ENCODE data around the gene FBXW2.

FBXW2 gene

DNA sequence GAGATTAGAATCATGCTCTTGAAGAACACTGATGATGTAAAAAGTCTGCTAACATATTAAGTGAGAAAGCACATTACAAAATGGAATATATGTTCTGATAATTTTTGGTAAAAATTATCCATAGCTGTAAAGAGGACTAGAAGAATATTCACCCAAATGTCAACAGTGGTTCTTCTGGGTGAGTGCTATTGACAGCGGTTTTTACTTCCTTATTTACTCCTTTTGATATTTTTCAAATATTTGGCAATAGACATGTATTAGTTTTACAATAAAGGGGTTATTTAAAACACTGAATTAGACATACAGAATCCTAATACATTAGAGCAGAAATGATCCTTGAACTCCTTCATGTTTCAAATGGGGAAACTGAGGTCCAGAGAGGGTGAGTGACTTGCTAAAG, 52.0 kb downstream of the FBXW2 start:
- no peak for DNase-seq

DNA sequence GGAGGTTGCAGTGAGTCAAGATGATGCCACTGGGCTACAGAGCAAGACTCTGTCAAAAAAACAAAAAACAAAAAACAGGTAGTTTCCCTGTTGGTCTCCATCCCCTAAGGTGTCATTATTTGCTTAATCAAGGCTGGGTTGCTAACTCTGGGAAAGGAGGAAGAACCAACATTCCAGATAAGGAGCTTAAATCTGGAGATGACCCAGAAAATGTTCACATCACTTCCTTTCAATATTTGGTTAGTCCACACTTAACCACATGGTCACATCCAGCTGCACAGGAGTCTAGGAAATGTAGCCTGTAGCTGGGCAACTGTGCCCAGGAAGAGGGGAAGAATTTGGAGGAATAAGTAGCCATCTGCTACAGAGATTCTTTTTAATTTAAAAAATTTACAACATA, 53.1 kb downstream of the FBXW2 start:
- no peak for DNase-seq

DNA sequence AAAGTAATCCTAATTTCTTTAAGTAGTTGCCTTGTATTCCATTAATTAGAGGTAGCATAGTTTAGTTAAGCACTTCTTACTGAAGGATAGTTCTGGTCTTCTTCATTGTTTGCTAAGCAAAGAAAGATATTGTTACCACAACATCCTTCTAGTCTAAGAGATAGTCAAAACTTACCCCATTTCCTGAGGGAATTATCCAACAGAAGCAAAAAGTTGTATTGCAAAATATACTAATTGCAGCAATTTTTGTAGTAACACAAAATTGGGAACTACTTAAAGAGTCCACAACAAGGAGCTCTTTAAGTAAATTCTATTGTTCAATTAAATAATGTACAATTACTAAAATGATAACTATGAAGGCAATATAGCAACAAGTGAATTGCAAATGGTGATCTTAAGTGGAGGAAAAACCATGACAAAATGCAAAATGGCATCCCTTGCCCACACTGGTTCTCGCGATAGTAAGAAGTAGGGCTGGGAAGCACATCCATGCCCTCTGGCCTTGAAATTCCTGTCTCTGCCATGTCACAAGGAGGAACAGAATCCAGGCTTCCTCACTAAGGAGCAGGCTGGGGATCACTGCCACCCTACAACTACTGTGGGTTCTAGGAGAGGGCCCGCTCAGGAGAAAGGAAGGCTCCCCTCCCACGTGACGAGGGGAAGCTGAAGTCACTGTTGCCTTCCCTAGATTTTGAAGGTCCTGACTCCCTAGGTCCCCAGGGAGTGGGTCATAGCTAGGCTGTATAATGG, 55.6 kb downstream of the FBXW2 start:
- DNase-seq, result no peak

DNA sequence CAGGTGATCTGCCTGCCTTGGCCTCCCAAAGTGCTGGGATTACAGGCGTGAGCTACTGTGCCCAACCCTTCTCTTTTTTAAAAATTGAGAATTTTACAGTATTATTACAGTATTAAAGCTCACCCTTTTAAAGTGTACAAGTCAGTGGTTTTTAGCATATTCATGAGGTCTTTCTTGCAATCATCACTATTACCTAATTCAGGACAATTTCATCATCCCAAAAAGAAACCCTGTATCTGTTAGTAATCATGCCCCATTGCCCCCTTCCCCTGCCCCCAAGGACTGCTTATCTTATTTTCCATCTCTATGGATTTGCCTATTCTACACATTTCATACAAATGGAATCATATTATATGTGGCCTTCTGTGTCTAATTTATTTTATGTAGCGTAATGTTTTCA, 56.3 kb downstream of the FBXW2 start:
- no peak for DNase-seq

DNA sequence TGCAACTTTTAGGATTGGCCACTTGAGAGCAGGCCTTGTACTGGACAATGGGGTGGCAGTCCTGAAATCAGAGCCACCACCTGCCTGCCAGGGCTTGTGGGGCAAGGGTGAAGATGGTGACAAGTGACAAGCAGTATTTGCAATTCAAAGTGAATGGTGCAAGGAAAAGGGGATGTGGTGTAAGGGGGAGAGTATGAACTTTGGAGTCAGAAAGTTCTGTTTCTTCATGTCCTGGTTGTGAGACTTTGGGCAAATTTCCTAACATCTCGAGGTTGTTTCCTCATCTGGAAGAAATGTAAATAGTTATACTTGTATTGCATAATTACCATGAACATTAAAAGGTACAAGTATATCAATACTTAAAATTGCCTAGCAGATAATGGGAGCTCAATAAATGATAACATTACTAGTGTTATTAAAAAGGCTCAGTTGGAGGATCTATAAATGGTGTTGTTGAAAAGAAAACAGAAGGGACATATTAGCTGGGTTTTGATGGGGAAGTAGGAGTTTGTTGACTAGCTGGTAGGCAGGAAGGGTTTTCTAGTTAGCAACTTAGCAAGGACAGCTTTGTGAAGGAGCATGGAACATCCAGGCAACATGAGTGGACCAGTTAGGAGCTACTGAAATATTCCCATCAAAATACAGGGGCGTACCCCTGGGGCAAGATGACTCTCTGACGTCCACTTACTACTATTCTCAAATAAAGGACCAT, 57.6 kb downstream of the FBXW2 start:
- no peak for DNase-seq

DNA sequence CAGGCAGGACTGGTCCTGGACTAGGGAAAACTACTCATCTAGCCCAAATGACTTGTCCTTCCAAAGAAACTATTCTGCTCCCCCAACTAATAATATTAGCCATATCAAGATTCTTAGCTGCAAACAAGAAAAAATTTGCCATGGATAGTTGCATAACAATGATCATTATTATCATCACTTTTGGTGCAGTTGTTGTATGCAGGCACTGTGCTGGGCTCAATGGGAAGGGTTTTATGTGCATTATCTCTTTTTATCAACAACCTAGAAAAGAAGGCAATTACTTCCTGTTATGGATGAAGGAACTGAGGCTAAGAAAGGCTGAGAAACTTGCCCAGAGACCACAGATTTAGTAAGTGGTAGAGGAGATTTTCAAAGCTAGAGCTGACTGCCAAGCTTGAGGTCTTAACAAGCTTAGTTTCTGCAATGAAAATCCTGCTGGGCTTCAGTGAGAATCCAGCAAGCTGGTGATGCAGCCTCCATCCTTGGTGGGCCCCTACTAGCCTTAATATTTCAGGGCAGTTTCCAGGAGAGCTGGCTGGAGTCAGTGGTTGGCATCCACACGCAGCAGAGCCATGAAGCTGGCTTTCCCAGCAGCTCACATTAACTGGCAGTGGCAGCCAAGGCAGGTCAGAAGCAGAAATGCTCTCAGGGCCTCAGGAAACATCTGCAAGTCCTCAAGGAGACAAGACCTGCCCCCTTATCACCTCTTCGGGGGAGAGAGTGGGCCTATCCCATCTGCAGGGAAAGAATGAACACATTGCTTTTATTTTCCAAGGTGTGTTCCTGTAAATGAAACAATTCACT, 58.4 kb downstream of the FBXW2 start:
- DNase-seq, result no peak

DNA sequence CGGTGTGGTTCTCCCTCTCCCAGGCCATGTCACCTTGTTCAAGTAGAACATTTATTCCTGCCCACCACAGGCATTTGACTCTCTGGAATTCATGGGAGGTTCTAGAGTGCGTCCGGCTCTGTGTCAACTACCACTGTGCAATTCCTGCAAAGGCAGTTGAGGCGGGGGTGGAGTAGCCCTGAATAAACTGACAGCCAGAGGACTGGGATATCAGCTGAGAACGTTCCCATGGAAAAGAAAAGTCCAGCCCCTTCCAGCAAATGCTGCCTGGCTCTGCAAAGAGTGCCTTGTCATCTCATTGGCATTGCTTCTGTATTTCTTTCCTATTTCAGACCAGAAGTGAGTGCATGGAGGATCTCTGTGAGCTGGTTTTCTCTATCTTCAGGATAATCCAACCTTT, 60.0 kb downstream of the FBXW2 start:
- no peak for DNase-seq

DNA sequence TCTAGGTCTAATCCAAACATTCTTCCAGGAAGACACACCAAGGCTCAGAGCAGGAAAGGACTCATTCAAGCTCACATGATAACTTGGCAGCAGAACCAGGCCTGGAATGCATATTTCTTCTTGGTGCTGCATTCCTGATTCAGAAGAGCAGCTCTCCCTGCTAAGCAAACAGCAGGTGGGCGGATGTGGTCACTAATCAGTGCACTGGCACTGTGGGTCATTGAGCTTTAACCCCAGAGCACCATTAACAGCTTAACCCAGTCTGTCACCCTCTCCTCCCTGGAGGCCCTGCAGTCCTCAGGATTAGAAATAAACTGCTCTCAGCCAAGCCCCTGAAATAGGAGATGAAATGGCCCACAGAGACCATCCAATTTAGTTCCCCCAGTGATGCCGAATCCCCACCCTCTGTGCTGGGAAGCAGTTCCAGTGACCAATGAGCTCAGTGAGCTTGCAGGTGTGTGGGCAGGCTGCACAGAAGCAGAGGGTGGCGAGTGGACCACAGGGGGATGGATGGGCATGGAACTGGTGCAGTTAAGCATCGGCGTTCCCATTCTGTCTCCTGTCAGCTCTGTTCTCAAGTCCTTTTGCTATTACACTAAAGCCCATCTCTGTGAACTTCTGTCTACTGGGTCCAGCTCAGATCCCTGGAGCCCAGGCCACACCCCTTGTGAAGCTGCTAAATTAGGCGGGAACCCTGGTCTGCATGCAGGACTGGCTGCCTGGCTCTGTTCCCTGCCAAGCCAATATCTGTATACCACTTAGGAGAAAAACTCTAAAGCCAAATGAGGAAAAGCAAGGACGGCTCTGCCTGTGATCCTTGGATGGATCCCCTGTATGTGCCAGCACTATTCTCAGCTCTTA, 62.3 kb downstream of the FBXW2 start:
- DNase-seq, result no peak

DNA sequence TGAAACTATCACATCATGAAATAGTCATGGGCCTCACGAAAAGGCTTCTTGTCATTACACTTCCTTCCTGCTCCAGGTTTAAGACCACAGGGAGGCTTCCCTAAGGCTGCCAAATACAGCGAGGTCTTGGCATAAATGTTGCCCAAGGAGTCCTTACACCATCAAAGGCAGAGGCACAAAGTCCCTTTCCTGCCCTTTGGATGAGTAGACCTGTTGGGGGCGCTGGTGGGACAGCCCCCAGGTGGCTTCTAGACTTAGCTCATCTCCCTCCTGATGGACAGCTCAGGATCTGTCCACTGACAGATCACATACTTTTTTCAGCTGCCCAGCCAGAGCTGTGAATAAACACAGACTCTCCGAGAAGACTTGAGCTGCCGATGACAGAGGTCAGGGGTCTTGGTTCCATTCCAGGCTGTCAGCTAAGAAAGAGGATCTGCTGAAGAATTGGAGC, 63.4 kb downstream of the FBXW2 start:
- DNase-seq, result no peak

DNA sequence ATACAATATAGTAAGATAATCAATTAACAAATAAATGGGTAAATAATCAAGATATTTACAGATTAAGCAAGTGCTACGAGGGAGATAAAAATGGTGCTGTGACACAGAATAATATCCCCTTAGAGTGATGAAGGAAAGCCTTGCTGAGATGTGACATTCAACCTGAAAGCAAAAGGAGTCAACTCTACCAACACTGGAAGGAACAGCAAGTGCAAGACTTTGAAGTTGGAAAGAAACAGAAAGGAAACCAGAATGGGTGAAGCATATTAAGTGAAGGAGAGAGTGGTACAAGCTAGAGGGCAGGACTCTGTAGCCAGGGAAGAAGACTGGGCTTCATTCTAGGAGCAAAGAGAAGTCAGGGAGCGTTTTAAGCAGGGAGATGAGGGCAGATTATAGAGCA, 66.7 kb downstream of the FBXW2 start:
- no peak for DNase-seq

DNA sequence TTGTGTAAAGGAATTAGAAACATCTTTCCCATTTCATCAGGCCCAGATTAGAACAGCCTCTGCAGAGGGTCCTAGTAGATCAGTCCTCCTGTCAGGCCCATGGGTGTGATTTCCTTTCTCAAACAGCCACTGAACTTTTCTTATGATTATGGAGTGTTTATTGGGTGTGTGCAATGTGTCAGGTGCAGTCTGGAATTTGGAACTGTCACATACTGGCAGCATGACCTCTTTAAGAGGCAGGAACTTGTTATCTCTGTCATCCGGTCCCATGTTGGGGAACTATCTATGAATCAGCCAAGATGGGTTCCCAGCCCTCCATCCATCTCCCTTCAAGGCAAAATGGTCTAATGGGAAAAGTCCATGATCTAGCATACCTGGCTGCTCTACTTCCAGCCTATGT, 67.3 kb downstream of the FBXW2 start:
- DNase-seq, result no peak

DNA sequence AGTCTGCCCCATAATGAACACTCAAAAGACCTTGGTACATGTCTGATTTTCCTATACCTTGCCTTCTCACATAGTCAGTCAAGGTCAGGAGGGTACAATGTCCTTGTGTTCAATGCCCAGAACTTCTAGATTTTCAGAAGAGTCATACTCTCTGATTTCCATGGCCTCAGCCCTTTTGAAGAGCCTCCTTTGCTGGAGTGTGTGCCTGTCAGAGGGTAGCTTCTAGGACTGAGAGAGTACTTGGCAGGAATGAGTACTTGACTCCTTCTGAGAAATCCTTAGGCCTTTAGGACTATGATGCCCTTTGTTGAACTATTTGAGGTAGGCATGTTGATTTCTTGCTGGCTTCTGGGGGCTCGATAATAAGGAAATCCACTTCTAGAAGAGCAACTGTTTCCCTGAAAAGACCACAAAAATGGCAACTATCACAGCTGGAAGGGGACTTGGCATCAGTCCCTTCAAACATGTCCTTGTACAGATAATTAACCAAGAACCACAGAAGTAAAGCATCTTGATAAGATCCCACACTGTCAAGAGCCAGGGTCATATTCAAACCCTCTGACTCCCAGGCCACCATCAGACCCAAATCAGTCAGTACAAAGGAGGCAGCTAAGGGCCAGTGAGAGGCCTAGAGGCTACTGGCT, 68.3 kb downstream of the FBXW2 start:
- no peak for DNase-seq

DNA sequence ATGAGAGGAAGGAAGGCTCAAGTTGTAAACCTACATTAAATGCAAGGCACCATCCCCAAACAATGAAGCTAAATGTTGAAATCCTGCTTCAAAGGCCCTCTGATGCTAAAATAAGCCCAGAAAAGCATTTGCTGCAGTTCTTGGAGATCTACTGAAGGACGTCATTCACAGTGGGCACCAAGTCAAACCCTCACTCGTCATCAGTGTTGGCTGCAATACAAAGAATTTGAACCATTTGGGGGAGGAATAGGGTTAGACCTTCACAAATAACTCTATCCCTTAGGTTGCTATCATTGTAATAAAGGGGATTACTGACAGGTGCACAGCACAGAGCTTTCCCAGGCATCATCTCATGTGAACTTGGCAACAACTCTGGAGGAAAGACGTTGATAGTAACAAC, 69.7 kb downstream of the FBXW2 start:
- no peak for DNase-seq

DNA sequence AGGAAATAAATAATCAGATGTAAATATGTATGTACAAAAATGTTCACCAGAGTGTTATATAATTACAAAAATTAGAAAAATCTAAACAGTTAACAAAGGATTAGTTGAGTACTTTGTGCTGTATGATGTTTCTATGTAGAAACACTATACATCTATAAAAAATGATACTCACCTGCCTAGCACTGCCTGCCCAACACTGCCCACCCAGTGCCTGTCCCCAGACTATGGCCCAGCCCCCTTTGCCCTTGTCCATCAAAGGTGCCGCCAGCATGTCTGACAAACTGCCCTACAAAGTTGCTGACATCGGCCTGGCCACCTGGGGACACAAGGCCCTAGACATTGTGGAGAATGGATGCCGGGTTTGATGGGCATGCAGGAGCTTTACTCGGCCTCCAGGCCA, 72.8 kb downstream of the FBXW2 start:
- DNase-seq, result no peak

DNA sequence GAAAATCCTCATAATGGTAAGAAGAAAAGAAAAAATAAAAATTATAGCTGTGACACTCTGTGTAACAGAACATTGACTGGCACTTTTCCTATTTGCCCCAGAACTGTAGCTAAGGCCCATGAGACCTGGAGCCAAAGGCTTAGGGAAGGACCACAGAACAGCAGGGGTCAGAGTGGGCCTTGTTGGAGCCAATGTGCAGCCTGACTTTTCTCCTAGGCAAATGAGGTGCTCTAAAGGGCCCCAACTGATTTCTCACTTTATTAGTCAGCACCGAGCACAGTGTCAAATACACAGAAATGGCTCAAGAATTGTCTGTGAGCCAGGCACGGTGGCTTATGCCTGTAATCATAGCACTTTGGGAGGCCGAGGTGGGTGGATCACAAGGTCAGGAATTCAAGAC, 74.9 kb downstream of the FBXW2 start:
- no peak for DNase-seq

DNA sequence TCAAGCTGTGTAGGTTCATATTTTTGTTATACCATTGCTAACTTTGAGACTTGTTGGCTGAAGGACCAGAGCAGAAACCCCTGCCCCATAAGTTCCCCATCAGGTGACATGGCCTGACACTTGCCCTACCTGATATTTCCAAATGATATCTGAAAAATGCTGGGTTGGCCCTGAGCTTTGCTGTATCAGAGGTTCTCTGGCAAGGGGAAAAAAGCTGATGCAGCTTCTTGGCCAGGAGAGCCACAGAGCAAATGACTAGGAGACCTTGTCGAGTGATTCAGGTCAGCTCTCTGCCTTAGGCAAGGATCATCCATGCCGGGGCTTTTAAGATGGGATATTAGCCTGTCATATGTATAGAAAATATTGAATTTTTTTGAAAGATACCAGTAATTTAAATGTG, 76.0 kb downstream of the FBXW2 start:
- DNase-seq, result no peak

DNA sequence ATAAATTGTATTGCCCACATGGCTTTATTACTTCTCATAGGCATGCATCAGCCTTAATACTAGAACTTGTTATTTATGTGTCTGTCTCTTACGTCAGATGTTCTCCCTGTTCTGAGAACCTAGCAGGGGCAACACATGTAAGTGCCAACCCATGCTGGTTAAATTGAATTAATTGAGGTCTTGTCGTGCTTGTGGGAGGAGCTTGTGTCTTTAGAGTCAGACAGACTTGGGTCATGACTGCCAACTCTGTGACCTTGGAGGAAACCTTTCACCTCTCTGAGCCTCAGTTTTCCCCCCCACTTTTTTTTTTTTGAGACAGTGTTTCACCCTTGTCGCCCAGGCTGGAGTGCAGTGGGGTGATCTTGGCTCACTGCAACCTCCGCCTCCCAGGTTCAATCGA, 76.7 kb downstream of the FBXW2 start:
- DNase-seq, result no peak

DNA sequence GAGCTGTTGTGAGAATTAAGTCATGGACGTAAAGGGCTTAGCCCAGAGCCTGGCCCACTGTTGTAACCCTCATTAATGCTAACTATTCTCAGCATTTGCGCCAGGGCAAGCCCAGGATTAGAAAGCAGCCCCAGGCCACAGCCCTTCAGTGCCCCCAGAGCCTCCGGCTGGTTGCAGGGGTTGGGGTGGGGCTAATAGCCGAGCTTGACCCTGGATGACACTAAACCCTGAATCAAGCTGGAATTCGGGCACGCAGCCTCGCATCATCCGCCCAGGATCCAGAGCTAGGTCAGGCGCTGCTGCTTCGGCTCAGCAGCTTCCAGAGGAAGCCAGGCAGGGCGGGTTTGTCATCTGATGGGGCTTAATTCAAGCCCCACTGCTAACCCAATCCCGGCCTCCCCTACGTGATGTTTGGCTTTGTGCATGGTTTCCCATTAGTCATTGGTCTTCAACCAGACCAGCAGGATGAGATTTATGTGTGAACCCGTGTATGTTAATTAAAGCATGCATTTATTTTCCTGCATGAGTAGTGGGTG, 77.8 kb downstream of the FBXW2 start:
- DNase-seq, result no peak

DNA sequence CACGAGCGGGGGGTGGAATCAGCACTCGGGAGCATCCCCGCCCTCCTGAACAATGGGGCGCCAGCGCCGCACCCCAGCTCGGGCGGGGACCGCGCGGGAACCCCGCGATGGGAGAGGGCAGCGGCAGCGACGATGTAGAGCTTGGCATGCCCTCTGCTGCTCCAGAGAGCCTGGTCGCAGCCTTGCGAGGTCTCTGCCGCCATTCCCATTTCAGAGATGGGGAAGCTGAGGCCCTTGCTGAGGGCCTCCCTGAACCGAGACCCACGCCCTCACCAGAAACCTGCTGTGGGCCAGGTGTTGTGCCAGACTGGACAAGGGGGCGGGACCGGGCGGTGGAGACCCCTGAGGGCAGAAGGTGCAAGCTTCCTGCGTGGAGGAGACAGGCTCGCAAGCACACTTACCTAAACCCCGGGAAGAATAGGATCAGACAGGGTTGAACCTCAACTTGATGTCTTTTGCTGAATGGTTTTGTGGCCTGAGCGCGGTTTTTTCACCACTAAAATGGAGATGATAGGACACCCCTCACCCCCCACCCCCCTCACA, 78.3 kb downstream of the FBXW2 start:
- DNase-seq, result no peak

DNA sequence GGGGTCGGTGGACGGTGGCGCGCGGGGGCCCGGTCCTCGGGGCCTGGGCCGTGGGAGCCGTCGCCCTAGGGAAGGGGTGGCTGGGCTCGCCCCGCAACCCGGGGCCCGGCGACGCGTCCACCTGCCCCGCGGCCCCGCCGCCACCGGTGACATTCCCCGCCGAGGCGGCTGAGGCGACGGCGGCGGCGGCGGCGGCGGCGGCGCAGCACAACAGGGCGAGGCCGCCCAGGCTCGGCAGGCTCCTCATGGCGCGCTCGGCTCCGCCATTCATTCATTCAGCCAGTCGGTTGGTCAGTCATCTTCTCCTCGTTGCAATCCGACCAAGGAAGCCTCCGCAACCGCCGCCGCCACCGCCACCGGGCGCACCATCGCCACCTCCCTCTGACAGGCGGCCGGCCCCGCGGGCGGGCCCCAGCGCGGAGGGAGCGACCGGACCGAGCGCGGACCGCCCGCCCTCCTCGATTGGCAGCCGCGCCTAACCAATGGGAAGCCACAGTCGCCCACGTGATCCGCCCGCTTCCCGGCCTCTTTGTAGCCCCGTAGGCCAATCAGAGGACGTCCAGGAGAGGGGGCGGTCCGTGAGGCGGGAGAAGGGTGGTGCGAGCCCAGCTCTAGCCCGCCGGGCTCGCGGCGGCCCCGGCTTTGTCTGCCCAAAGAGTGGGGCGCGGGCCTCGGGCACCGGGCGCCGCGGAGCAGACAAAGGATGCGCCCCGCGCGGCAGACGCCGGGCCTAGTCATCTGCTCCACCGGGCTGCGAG, 78.9 kb downstream of the FBXW2 start, which contains the start of gene MEGF9:
Gene MEGF9, minus strand, starts transcription at position 383 of the 758 bp plus-strand sequence. Its CDS starts 112 bp downstream, at position 271.
- DNase-seq, result peak; percentile 93

Data from KG1 (cell line).